GM21526 (cell line): ENCODE data around the gene PCDH9.

Experiments used
- ATAC-seq: cut with Tn5 transposase; IDR thresholded peaks from one replicate; pipeline ENCODE4 v1.9.1; 2021; ENCODE audit warnings: moderate library complexity; ENCODE audit not compliant: unreplicated experiment, low FRiP score

Gene PCDH9

DNA sequence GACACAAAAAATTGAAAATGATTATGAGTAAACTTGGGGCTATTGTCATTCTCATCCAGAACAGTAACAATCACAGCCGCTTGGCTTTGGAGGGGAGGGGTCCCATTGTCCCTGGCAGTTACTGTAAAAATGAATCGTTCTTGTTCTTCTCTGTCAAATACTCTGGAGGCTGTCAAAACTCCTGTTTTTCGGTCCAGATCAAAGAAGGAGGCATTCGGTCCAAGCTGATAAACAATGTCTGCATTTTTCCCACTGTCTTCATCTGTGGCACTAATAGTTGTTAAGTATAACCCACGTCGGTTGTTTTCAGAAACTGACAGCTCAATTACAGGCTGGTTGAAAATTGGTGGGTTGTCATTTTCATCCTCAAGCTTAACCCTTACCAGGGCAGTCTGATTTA lies 3.4 kb downstream of the PCDH9 start:
- no peak for ATAC-seq

DNA sequence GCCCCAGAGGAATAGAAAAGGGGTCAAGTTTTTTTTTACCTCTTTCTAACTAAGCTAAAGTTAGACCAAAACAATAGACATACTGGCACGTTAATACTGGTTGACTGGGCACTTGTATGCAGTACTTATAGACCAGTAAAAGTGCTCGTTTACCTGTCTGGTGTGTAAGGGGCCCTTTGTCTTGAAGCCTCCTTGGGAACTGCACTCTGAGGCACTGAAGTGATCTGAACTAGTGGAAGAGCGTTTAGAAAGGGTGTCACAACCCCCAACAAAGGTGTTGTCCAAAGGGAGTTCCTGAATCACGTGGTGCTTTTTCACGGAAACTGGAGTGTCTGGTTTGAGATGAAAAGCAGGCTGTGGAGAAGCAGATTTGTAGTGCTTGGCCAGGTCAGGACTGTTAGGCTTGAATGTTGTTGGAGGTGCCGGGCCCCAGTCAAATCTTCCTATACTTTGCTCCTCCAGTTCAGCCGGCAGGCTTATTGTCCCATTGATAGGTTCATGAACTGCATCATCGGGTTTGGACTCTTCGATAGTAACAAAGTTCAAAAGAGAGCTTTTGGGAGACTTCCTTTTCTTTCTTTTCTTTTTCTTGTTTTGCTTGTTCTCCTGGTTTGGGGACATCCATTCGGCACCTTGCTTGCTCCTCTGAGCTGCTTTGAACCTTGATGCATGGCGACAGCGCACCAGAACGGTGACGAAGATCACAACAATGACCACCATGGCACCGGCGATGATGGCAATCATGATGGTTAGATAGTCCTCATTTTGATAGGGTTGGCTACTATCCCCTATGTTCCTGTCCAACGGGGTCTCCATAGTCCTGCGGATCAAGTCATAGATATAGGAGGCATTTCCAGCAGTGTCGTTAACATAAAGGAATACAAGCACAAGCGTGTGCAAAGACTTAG lies 4.6 kb downstream of the PCDH9 start:
- ATAC-seq: no peak

DNA sequence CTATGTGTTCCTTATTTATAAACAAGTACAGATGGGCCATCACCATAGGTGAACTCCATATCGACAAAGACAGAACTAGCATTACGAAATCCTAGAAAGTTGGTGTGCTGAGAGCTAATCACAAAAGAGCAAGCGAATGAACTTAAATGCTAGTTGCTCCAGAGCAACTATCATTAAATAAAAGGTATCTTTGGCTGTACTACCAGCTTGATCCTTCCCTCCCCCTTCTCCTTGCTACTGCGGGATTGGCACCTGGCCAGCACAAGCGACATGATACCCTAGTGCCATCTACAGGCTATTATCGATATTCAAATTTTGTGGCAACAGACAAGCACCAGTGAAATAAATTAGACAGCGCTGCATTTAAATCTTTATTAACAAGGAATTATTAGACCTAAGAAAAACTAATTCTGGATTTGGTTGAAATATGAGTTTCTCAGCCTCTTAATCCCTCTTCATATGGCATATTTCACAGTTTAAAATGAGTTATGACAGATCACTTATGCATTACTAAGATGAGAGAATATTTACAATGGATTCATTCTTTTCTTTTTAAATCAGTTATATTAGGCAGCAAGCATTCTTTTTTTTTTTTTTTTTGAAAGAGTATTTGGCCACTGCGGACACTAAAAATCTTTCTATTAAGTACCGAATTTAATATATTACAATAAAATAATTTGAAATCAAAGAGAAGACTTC lies 5.8 kb downstream of the PCDH9 start:
- ATAC-seq: peak; percentile 70

DNA sequence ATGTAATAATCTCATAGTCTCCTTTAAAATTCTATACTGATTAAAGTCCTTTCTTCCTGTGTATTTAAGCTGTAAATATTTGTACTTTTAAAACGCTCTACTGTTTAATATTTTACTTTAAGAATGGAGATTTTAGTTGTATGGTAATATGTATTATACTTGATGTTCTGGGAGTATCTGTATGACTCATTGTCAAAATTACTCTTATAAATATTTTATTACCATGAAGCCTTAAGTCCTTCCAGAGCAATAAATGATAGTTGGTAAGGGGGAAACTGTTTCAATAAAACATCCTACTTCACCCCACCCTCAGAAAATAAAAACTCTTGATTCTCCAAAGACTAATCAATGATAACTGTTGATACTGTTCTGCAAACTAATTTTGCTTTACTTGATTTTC lies 6.4 kb downstream of the PCDH9 start:
- ATAC-seq: no peak

DNA sequence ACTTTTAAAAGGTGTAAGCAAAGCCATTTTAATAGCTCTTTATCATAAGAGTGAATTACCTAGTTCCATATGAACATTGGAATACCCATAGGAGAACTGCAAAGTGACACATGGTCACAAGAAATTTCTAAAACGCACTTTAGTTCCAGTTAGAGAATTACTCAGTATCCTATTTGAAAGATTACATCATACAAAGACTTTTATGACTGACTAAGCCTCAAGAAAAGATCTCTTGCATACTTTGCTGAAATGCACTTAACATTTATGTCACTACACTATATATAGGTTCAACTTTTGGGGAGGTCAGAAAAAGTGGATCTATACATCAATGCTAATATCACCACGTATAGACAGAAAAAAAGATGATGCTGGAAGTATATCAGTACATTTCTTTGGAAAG lies 7.1 kb downstream of the PCDH9 start:
- ATAC-seq: no peak

DNA sequence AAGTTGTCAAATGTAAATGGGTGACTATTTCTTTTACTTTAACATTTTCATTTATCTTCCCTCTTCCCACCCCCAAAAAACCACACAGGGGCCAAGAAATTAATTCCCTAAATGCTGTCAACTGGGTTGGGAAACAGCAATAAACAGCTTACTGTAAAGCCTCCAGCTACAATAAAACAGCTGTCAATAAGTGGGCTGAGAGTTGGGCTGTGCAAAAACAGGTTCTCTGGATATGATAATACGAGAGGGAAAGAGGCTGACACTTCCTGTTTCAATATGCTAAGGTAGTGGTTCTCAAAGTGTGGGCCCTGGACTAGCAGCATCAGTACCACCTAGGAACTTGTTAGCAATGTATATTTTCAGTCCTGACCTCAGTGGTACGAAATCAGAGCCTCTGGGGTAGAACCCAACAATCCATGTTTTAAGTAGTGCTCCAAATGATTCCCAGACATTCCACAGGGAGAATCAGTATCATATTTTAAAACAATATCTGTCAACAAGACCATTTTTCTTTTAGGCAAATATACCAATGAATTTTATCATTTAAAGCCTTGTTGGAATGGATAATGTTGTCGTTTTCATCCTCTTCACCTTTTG lies 8.4 kb downstream of the PCDH9 start:
- ATAC-seq: no peak

DNA sequence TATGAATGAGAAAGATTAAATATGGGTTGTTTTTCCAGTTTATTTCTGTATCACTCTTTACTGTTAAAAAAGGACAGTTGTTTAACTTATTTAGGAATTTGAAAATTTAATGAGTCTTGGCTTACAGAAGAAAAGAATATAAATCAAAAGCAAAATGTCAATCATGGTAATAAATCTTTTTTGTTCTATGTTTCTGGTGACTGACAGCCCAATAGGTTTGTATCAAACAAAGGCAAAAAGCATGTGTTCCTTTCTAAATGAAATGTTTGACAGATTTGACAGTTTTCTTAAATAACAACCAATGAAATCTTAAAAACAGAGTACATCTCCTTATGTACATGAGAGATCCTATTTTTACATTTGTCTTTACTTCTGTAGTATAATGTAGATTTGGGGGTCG lies 11.0 kb downstream of the PCDH9 start:
- no peak for ATAC-seq

DNA sequence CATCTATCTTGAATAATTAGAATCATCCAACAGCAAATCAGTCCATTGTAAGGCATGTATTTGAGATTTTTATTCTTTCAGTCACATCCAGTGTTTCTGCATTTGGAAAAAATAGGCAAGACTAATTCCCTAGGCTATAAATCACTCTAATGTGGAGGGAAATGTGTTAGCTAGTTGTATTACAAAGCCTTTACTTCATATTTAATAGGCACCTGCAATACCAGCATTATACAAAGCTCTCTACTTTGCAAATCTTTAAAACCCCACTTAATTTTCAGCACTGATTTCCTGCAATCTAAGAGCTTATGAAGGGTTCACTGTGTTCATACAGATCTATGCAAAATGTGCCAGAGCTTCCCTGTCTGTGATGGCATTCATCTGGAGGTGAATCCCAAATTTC lies 12.3 kb downstream of the PCDH9 start:
- ATAC-seq: no peak

DNA sequence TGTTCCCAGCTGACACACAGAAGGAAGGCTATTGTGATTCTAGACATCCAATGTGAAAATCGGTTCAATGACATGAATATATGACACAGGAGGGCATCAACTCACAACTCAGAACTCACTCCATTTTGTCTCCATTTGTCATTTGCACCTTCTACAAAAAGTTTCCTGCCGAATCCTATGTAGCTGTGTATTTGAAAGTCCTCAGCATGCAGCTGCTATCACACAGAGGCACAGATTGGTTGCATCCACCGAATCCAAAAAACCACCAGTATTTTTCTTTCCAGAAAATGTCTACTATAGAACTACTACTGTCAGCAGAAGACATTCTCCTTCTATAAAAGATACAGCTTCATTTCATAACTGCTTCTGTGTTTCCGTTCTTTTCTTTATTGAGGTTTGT lies 13.3 kb downstream of the PCDH9 start:
- ATAC-seq: no peak

DNA sequence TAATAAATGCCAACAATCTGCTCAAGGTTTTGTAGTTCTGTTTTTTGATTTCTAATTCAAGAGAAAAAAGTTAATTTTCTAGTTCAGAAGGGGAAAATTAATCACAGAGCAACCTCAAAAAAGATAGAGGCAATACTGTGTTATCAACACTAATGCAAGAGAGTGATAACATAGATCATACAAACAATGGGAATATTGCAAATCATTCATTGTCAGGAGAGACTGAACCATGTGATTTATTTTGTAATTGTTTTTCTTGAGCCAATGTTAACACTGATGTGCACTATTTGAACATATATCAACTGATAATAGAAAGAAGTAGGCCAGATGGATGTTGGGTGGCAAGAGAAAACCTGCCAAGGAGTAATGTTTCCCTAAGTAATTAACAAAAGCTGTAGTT lies 19.9 kb downstream of the PCDH9 start:
- no peak for ATAC-seq

DNA sequence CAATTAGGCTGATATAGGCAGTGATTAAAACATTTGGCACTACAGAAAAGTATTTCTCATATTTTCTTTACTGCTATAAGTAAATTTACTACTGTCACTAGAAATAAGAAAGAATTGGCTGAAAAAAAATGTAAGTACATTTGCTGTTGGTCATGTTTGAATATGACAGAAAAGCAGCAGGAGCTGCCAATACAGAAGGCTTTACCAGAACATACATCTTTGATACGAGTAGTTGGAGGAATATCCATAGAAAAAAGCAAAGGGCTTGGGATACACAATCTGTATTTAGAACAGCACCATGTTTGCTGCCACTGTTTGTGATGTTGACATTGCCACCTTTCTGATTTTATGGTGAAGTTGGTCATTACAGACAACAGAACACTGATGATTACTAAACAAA lies 21.6 kb downstream of the PCDH9 start:
- no peak for ATAC-seq

DNA sequence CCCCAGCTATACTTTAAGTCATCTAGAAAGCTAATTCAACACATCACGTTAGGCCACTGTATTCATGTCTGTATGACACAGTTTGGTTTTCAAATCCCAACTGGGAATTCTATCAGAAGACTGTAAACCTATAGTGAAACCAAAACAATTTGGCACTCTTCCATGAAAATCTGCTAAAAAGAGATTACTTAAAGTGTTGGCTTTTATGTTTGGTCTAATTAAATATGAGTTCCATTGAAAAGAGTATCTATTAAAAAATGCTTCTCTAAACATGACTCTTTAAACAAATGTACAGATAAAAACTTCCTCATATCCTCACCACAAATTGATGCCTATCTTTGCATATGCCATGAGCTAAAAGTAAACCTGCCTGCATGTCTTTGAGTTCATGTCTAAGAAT lies 25.4 kb downstream of the PCDH9 start:
- no peak for ATAC-seq

DNA sequence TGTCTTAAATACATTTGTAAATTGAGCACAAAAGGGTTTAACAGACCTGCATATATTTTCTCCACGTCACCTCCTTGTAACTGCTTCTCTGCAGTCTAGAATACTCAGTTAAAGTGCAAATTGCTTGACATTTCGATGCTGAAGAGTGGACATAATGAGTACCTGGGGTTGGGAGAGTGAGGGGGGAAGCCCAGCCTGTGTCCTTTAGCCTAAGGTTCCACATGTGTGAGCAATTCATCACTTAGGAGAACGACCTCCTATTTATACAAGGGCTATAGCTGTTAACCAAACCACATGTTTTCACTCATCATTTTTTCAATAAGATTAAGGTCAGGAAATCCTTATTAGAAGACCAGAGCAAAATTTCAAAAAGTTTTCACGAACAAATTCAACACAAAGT lies 29.5 kb downstream of the PCDH9 start:
- ATAC-seq: no peak

DNA sequence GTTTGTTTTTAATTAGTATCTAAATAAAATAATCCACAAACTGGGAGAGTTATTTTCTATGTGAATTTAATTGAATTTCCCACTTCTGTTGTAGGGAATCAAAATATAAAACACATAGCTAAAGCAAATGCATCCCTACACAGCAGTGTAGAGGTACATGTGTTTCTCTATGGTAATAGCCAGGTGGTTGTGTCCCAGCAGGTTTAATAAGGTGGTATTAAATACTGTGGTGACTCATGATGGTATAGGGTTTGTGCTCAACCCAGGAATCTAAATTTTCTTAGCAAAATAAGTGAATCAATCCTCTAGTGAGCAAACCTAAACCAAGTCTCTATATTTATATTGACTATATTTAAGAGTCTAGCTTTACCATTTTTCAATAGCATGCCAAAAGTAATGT lies 30.0 kb downstream of the PCDH9 start:
- no peak for ATAC-seq

DNA sequence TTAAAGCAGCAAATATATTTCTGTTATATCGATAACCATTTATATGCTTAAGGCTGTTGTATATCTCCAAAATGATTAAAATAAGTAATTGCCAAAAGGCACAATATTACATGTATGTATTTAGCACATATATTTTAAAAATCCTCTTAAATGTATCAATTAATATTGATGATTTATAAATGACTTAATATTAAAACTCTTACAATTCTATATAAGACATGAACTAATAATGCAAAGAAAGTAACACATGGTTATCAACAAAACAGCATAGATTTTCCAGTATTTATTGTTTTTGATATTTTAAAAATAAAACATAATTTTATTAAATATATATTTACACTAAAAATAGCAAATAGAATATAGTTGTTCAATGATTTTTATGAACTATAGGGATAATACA lies 32.4 kb downstream of the PCDH9 start:
- ATAC-seq: no peak

DNA sequence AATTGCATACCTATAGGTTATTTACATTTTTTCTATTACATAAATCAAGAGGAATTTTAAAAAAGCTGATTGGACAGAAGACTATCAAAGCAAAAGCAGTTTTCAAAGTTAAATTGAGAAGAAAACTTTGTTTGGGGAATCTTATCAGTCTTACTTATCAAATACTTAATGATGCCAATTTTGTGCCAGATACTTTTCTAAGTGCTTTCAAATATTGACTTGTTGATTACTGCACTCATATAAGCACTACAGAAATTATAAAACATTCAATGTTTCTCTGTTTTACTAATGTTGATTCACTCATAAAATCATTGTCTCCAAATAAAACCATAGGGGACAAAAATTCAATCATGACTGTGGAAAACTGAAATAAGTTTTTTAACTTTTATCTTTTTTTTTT lies 36.2 kb downstream of the PCDH9 start:
- no peak for ATAC-seq

DNA sequence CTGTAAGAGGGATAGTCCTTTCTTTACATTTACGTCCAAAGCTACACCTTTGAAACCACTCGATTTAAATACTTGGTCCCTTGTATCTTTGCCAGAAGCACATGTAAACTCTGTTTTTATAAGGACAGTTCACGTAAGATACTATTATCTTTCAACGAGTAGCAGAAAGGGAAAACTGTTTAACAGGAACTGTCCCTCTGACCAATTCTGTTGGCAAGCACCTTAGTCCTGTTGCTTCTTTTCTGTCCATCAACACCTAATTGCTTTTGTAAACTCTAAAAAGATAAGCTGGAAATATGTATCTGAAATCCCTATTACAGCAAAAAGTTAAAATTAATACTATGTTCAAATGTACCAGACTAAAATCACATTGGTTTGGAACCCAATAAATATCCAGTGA lies 37.4 kb downstream of the PCDH9 start:
- ATAC-seq: no peak

DNA sequence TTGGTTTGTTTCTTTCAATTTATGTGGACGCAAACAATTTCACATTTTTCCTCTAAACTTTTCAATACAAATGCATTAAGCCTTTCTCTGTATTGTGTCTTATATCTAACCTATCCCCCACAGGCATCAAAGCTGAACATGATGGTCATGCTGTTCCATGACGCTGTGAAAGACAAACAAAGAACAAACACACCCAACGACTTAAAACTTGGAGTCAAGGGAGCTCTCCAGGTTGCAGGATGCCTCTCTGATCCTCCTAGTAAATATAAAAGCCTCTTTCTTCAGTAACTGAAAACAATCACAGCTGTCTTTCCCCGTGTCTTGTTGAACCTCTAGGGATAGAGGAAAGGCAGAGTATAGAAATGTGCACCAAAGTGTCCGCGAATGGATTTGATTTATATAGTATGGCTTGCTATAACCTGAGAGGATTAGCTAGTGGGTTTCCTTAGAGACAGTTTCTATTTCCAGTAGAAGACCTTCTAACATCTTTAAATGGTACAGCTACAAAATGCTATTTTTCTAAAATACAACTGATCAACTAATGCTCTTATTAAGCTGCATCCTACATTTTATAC lies 43.1 kb downstream of the PCDH9 start:
- no peak for ATAC-seq

DNA sequence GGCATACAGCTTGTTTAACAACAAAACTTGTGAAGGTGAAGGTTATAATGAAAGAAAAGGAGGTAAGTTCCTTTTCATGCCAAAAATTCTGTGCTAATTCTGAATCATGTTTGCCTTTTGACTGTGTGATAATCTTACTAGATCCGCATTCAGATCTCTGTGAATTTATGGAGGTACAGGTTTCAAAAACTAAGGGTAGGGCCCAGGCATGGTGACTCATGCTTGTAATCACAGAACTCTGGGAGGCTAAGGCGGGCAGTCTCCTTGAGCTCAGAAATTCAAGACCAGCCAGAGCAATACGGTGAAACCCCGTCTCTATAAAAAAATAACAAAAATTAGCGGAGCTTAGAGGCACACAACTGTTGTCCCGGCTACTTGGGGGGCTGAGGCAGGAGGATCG lies 45.9 kb downstream of the PCDH9 start:
- ATAC-seq: no peak

DNA sequence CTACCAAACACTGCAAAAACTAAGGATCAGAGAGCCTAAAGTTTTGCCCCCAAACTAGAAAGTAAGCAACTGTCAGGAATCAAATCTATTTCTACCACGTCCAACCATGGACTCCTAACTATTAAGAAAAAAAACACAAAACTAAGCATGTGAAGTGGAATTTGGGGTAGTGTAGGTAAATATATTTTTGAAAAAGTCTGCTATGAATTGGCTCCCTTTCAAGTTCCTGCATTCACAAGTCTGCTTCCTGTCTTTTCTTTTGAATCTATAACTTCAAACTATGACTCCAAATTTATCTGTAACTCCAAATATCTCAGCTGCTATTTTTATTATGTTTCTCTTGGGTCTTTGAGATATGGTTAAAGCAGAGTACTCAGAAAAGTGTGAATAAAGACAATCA lies 47.0 kb downstream of the PCDH9 start:
- no peak for ATAC-seq

DNA sequence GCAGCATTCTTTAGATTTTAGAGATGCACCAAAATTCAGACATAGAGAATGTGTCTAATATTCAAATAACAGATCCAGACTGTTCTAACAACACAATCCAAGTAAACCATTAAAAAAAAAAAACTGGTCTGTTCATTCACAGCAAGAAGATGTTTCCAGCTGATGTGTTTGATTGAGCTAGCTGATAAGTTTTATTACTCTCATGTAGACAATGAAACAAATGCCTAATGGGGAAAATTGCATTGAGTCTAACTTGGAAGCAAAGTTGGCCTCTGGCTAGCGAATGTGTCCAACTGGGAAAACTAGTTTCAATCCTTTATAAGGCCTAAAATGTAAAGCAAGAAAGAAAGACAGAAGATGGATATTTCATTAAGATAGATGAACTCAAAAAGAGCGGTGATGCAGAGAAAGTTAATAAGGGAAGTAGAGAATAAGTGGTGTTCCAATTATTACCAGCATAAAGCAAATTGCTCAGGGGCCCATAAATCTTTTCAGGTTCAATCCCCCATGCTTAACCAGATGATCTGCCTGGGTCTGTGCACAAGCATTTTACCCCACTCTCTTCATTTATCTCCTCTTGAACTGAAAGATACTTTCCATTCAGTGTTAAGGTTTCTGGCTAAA lies 54.2 kb downstream of the PCDH9 start:
- ATAC-seq: no peak
